Measurements from ENCODE around the gene PHACTR4.

The PHACTR4 gene

DNA sequence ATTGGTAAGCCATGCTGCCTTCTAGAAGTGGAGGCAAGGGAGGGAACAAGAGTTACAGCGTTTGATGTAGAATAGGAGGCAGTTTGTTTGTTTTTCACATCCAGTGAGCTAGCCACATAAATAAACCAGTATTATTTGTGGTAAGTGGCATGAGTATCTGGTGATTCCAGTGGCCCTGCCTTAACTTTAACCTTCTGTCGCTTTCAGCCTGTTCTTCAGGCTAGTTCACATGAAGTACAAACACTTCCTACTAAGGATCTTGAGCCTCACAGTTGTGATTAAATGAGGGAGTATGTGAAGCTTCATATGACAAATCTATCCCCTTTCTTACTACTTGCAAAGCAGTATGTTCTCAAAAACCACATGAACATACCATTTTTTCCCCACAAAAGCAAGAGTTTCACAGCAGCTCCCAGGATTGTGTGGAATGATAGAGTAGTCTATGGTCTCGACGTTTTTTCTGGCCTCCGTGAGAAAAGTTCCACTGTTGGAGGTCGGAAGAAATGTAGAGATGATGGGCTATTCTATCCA is 59.5 kb downstream of the PHACTR4 start:
- Histone ChIP-seq H3K27me3 (replicated peaks; ENCODE audit: control insufficient read depth, insufficient read depth, low read length) (no peaks in the 10 kb centered on the region), H3K36me3 (ENCODE audit: control insufficient read depth, insufficient read depth, low read length) (no peaks in the 10 kb centered on the region; the same call in 1 of the 2 replicates), H3K4me3 (replicated peaks; ENCODE audit: low read depth, low read length) (no peak overlapping the region)
- TF ChIP-seq, protein P1, sequence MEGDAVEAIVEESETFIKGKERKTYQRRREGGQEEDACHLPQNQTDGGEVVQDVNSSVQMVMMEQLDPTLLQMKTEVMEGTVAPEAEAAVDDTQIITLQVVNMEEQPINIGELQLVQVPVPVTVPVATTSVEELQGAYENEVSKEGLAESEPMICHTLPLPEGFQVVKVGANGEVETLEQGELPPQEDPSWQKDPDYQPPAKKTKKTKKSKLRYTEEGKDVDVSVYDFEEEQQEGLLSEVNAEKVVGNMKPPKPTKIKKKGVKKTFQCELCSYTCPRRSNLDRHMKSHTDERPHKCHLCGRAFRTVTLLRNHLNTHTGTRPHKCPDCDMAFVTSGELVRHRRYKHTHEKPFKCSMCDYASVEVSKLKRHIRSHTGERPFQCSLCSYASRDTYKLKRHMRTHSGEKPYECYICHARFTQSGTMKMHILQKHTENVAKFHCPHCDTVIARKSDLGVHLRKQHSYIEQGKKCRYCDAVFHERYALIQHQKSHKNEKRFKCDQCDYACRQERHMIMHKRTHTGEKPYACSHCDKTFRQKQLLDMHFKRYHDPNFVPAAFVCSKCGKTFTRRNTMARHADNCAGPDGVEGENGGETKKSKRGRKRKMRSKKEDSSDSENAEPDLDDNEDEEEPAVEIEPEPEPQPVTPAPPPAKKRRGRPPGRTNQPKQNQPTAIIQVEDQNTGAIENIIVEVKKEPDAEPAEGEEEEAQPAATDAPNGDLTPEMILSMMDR (IDR thresholded peaks at IDR 0.05; ENCODE audit: insufficient read depth, low read length, poor library complexity, severe bottlenecking): no peak
- DNase-seq (ENCODE audit: extremely low read depth, insufficient read length): no peak

DNA sequence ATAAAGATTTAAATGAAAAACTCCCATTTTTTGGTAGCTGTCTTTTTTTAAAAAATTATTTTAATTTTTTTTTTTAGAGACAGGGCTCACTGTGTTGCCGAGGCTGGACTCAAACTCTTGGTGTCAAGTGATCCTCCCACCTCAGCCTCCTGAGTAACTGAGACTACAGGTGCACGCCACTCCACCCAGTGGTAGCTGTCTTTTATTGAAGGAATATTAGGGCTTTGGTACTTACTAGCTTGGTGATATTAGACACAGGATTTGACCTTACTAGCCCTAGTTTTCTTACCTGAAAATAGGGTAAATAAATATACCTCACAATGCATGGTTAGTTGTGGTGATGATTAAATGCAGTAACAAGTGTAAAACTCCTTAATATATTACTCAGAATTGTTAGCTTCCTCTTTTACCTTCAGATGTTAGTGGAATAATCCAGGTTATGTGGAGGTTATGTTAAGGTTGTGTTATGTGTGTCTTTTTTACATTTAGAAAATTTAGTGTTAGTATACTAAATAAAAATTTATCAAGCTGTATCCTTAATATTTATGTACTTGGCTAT is 66.8 kb downstream of the PHACTR4 start:
- TF ChIP-seq, protein P1 (IDR thresholded peaks at IDR 0.05; ENCODE audit: insufficient read depth, low read length, poor library complexity, severe bottlenecking): peak; percentile 16
- no peak overlapping the region for H3K4me3 ChIP-seq (replicated peaks; ENCODE audit: low read depth, low read length)
- no peaks in the 10 kb centered on the region for H3K27me3 ChIP-seq (replicated peaks; ENCODE audit: control insufficient read depth, insufficient read depth, low read length)
- DNase-seq (ENCODE audit: extremely low read depth, insufficient read length): no peak
- H3K36me3 ChIP-seq (ENCODE audit: control insufficient read depth, insufficient read depth, low read length): no peaks in the 10 kb centered on the region; the same call in 1 of the 2 replicates

DNA sequence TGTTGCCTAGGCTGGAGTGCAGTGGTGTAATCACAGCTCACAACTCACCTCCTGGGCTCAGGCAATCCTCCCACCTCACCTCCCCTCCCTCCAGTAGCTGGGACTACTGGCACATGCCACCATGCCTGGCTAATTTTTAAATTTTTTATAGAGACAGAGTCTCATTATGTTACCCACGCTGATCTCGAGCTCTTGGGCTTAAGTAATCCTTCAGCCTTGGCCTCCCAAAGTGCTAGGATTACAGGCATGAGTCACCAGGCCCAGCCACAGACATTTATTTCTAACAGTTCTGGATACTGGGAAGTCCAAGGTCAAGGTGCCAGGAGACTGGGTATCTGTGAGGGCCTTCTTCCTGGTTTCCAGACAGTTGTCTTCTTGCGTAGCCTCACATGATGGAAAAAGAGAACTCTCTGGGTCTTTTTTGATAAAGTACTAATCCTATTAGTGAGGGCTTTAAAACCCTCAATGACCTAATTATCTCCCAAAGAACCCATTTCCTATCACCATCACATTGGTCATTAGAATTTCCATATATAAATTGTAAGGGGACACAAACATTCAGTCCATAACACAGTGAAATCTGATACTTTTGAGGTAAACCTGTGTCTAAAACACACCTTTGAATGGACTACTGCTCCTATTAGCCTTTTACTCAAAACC is 67.9 kb downstream of the PHACTR4 start:
- no peaks in the 10 kb centered on the region; the same call in 1 of the 2 replicates for H3K36me3 ChIP-seq (ENCODE audit: control insufficient read depth, insufficient read depth, low read length)
- TF ChIP-seq, protein P1 (IDR thresholded peaks at IDR 0.05; ENCODE audit: insufficient read depth, low read length, poor library complexity, severe bottlenecking): no peak
- no peaks in the 10 kb centered on the region for H3K27me3 ChIP-seq (replicated peaks; ENCODE audit: control insufficient read depth, insufficient read depth, low read length)
- H3K4me3 ChIP-seq (replicated peaks; ENCODE audit: low read depth, low read length): no peak overlapping the region
- no peak for DNase-seq (ENCODE audit: extremely low read depth, insufficient read length)

DNA sequence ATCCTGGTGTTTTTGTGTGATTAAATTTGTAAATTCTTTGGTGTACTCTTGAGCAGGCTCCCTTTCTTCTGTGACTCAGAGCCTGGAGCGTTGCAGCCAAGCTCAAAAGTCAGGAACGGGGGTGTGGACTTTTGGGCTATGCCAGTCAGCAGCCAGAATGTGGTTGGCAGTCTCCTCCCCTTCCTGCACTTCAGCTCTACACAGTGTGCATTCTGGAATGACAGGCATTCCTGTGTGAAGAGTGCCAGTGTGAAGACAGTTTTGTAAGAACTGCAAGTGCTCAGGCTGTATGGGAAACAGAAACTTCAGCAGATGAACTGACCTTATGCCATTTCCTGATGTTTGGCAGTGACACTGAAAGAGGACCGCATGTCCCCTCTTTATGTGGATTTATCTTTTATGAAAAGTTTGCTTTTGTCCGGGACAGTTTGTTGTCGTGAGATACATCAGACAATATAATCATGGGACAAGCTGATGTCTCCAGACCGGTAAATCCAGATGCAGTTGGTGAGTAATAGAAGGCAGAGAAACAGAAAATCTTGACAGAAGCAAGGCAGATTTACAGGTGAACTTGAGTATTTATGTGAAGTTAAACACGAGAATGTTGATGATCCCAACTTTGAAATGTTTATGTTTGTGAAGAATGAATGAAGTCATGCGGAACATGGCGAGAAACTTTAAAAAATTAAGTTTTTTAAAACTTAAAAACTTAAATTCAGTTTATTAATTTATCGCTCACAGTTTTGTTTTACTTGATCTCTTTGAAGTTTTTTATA is 68.6 kb downstream of the PHACTR4 start:
- TF ChIP-seq, protein P1 (IDR thresholded peaks at IDR 0.05; ENCODE audit: insufficient read depth, low read length, poor library complexity, severe bottlenecking): no peak
- Histone ChIP-seq H3K27me3 (replicated peaks; ENCODE audit: control insufficient read depth, insufficient read depth, low read length) (no peaks in the 10 kb centered on the region), H3K36me3 (ENCODE audit: control insufficient read depth, insufficient read depth, low read length) (no peaks in the 10 kb centered on the region; the same call in 1 of the 2 replicates), H3K4me3 (replicated peaks; ENCODE audit: low read depth, low read length) (peak overlapping the region; percentile 33; the same call in 1 of the 2 replicates)
- no peak for DNase-seq (ENCODE audit: extremely low read depth, insufficient read length)

DNA sequence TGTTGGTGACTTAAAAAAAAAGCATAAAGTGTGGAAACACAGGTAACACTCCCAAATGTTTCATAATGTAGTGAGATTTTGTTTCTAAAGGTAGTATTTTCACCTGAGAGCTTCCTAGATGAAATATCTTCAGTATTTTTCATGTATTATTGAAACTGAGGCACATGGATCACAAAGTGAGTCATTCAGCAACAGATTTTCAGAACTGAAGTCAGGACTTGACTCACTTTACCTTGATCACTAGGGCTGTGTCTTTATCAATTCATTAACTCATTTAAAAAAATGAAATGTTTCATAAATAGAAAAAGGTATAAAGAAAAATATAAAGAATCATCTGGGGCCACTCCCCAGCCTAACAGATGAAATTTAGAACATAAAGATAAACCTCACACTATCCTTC is 69.8 kb downstream of the PHACTR4 start:
- no peak for DNase-seq (ENCODE audit: extremely low read depth, insufficient read length)
- H3K27me3 ChIP-seq (replicated peaks; ENCODE audit: control insufficient read depth, insufficient read depth, low read length): no peaks in the 10 kb centered on the region
- no peaks in the 10 kb centered on the region; the same call in 1 of the 2 replicates for H3K36me3 ChIP-seq (ENCODE audit: control insufficient read depth, insufficient read depth, low read length)
- TF ChIP-seq, protein P1 (IDR thresholded peaks at IDR 0.05; ENCODE audit: insufficient read depth, low read length, poor library complexity, severe bottlenecking): no peak
- no peak overlapping the region for H3K4me3 ChIP-seq (replicated peaks; ENCODE audit: low read depth, low read length)
